ENCODE measurements around the gene LRMDA.

Gene LRMDA

GRCh38 chr10:76043261-76043660 is 611.8 kb downstream of the LRMDA start:
- Mint-ChIP-seq H3K27me3 (ENCODE audit: low read depth) (peaks cover 34% of the 10 kb centered on the region), H3K9me3 (peaks cover 15% of the 10 kb centered on the region), H3K27ac (no peak overlapping the region), H3K4me1 (peaks cover 14% of the 10 kb centered on the region), H3K4me3 (no peak overlapping the region), H3K36me3 (ENCODE audit: low read depth) (peaks cover 13% of the 10 kb centered on the region)
- no peak for TF ChIP-seq CTCF (IDR thresholded peaks at IDR 0.05; ENCODE audit: unreplicated experiment in 3 of 3)

GRCh38 chr10:76044751-76045150 is 613.3 kb downstream of the LRMDA start:
- Mint-ChIP-seq H3K9me3 (peaks cover 10% of the 10 kb centered on the region), H3K36me3 (ENCODE audit: low read depth) (peaks cover 8% of the 10 kb centered on the region), H3K4me3 (no peak overlapping the region), H3K27me3 (ENCODE audit: low read depth) (peaks cover 34% of the 10 kb centered on the region), H3K27ac (no peak overlapping the region), H3K4me1 (peaks cover 14% of the 10 kb centered on the region)
- no peak for TF ChIP-seq CTCF (IDR thresholded peaks at IDR 0.05; ENCODE audit: unreplicated experiment in 3 of 3)

GRCh38 chr10:76045174-76045573 is 613.8 kb downstream of the LRMDA start:
- Mint-ChIP-seq H3K4me3 (no peak overlapping the region), H3K4me1 (peaks cover 15% of the 10 kb centered on the region), H3K27me3 (ENCODE audit: low read depth) (peaks cover 34% of the 10 kb centered on the region), H3K36me3 (ENCODE audit: low read depth) (peaks cover 7% of the 10 kb centered on the region), H3K9me3 (peaks cover 7% of the 10 kb centered on the region), H3K27ac (no peak overlapping the region)
- TF ChIP-seq CTCF (IDR thresholded peaks at IDR 0.05; ENCODE audit: unreplicated experiment in 3 of 3): no peak

- no peak overlapping the region for H3K27ac Mint-ChIP-seq
- TF ChIP-seq CTCF (IDR thresholded peaks at IDR 0.05; ENCODE audit: unreplicated experiment in 3 of 3): no peak
- peaks cover 37% of the 10 kb centered on the region for H3K27me3 Mint-ChIP-seq (ENCODE audit: low read depth)
- peaks cover 24% of the 10 kb centered on the region for H3K4me1 Mint-ChIP-seq
- H3K9me3 Mint-ChIP-seq: no peaks in the 10 kb centered on the region
- H3K4me3 Mint-ChIP-seq: no peak overlapping the region
- no peaks in the 10 kb centered on the region for H3K36me3 Mint-ChIP-seq (ENCODE audit: low read depth)
Observed at GRCh38 chr10:76047521-76047920, 616.1 kb downstream of the LRMDA start.

- H3K4me1 Mint-ChIP-seq: peaks cover 34% of the 10 kb centered on the region
- no peak for TF ChIP-seq CTCF (IDR thresholded peaks at IDR 0.05; ENCODE audit: unreplicated experiment in 3 of 3)
- H3K27ac Mint-ChIP-seq: no peak overlapping the region
- peaks cover 36% of the 10 kb centered on the region for H3K27me3 Mint-ChIP-seq (ENCODE audit: low read depth)
- no peaks in the 10 kb centered on the region for H3K36me3 Mint-ChIP-seq (ENCODE audit: low read depth)
- no peak overlapping the region for H3K4me3 Mint-ChIP-seq
- H3K9me3 Mint-ChIP-seq: peaks cover 2% of the 10 kb centered on the region
Observed at GRCh38 chr10:76049581-76050290, 618.3 kb downstream of the LRMDA start.

GRCh38 chr10:76050291-76050625 is 618.8 kb downstream of the LRMDA start:
- Mint-ChIP-seq H3K4me1 (peaks cover 34% of the 10 kb centered on the region), H3K27ac (no peak overlapping the region), H3K27me3 (ENCODE audit: low read depth) (peaks cover 34% of the 10 kb centered on the region), H3K4me3 (no peak overlapping the region), H3K9me3 (peaks cover 2% of the 10 kb centered on the region), H3K36me3 (ENCODE audit: low read depth) (peaks cover 3% of the 10 kb centered on the region)
- no peak for TF ChIP-seq CTCF (IDR thresholded peaks at IDR 0.05; ENCODE audit: unreplicated experiment in 3 of 3)
